MM.1S (cell line): ENCODE data around the gene CMTM3.

Experiments used
- DNase-seq: peaks from one replicate; pipeline ENCODE4 v3.0.0-alpha.2; 2015
- H2AFZ ChIP-seq: fragments of 300-600 bp; sonication (generic); 2 replicates; pipeline ENCODE4 v1.6.0; 2016; ENCODE audit warnings: antibody characterized with exemption, low read length
- H3F3A ChIP-seq: fragments of 300-600 bp; sonication (generic); 2 replicates; pipeline ENCODE4 v1.6.1; 2016; ENCODE audit warnings: mild to moderate bottlenecking, antibody characterized with exemption, low read length, moderate library complexity, mixed read lengths; ENCODE audit not compliant: insufficient read depth
- H3K27ac ChIP-seq: fragments of 300-600 bp; sonication (generic); 2 replicates; pipeline ENCODE4 v1.5.1; 2016; ENCODE audit warnings: mild to moderate bottlenecking, low read length
- H3K27me3 ChIP-seq: fragments of 300-600 bp; sonication (generic); replicated peaks from 2 replicates; pipeline ENCODE4 v1.6.0; 2016; ENCODE audit warnings: low read length; ENCODE audit not compliant: insufficient read depth
- H3K36me3 ChIP-seq: fragments of 300-600 bp; sonication (generic); replicated peaks from 2 replicates; pipeline ENCODE4 v1.6.1; 2016; ENCODE audit warnings: mild to moderate bottlenecking, low read length, mixed read lengths; ENCODE audit not compliant: insufficient read depth
- H3K4me1 ChIP-seq: fragments of 300-600 bp; sonication (generic); 2 replicates; pipeline ENCODE4 v1.6.1; 2016; ENCODE audit warnings: low read length, mixed read lengths
- H3K4me2 ChIP-seq: fragments of 300-600 bp; sonication (generic); 2 replicates; pipeline ENCODE4 v1.6.0; 2016; ENCODE audit warnings: low read depth, low read length
- H3K4me3 ChIP-seq: fragments of 300-600 bp; sonication (generic); 2 replicates; pipeline ENCODE4 v1.5.1; 2016; ENCODE audit warnings: low read length, mixed read lengths
- H3K79me2 ChIP-seq: fragments of 300-600 bp; sonication (generic); 2 replicates; pipeline ENCODE4 v1.6.1; 2016; ENCODE audit warnings: mixed run types, low read length, mixed read lengths
- H3K9ac ChIP-seq: fragments of 300-600 bp; sonication (generic); 2 replicates; pipeline ENCODE4 v1.6.1; 2016; ENCODE audit warnings: low read length, mixed read lengths
- H3K9me2 ChIP-seq: fragments of 300-600 bp; sonication (generic); replicated peaks from 2 replicates; pipeline ENCODE4 v1.6.1; 2016; ENCODE audit warnings: mild to moderate bottlenecking, low read length, mixed read lengths; ENCODE audit not compliant: insufficient read depth
- H3K9me3 ChIP-seq: fragments of 300-600 bp; sonication (generic); replicated peaks from 2 replicates; pipeline ENCODE4 v1.6.1; 2016; ENCODE audit warnings: mild to moderate bottlenecking, low read length, mixed read lengths; ENCODE audit not compliant: insufficient read depth
- H4K20me1 ChIP-seq: fragments of 300-600 bp; sonication (generic); 2 replicates; pipeline ENCODE4 v1.6.1; 2016; ENCODE audit warnings: mild to moderate bottlenecking, low read length, moderate library complexity, mixed read lengths; ENCODE audit not compliant: insufficient read depth
- CTCF ChIP-seq: fragments of 300-600 bp; sonication (generic); IDR thresholded peaks from 2 replicates; pipeline ENCODE4 v1.5.1; 2016; ENCODE audit warnings: antibody characterized with exemption, low read length, mixed read lengths
- EZH2 ChIP-seq: fragments of 300-600 bp; sonication (generic); optimal IDR thresholded peaks from 2 replicates; pipeline ENCODE3; 2017; ENCODE audit warnings: low read depth, mild to moderate bottlenecking, antibody characterized with exemption, low read length, mixed read lengths
- EZH2phosphoT487 ChIP-seq: fragments of 300-600 bp; sonication (generic); IDR thresholded peaks from 2 replicates; pipeline ENCODE4 v1.6.1; 2018; ENCODE audit warnings: antibody characterized with exemption, low read length

Gene CMTM3

GRCh38 chr16:66604376-66605176 is at the start of gene CMTM3:
CMTM3 (plus strand) TSS chr16:66604704; CDS start chr16:66604806, 102 bp downstream.
- Histone ChIP-seq H3K79me2 (no peaks in the 10 kb centered on the region), H2AFZ (no peak within 1 kb of the TSS), H4K20me1 (no peaks in the 10 kb centered on the region), H3K27ac (no peak within 1 kb of the TSS), H3K9me2 (no peaks in the 10 kb centered on the region), H3K4me2 (peak within 1 kb of the TSS; percentile 60; the same call in 1 of the 2 replicates), H3K27me3 (no peaks in the 10 kb centered on the region), H3F3A (0 out of 2 replicates have a peak, but pooled peaks cover 4% of the 10 kb centered on the region), H3K4me1 (peaks cover 6% of the 10 kb centered on the region), H3K9ac (no peak within 1 kb of the TSS), H3K4me3 (peak within 1 kb of the TSS; percentile 44; the same call in 1 of the 2 replicates), H3K36me3 (no peaks in the 10 kb centered on the region), H3K9me3 (no peaks in the 10 kb centered on the region)
- TF ChIP-seq EZH2 (no peak), CTCF (peak; percentile 46), EZH2phosphoT487 (no peak)
- peak; percentile 29 for DNase-seq

GRCh38 chr16:66560107-66560506 is 44.4 kb upstream of the CMTM3 start:
- Histone ChIP-seq H3K4me2 (no peak overlapping the region), H3F3A (no peaks in the 10 kb centered on the region; the same call in 1 of the 2 replicates), H3K27ac (no peak overlapping the region), H3K9me3 (no peaks in the 10 kb centered on the region), H4K20me1 (peaks cover 10% of the 10 kb centered on the region; the same call in 1 of the 2 replicates), H3K9me2 (no peaks in the 10 kb centered on the region), H3K79me2 (peaks cover 97% of the 10 kb centered on the region), H3K4me3 (no peak overlapping the region), H3K36me3 (peaks cover 25% of the 10 kb centered on the region), H2AFZ (no peak overlapping the region), H3K9ac (no peak overlapping the region), H3K4me1 (peaks cover 17% of the 10 kb centered on the region), H3K27me3 (no peaks in the 10 kb centered on the region)
- TF ChIP-seq EZH2 (no peak), CTCF (no peak), EZH2phosphoT487 (no peak)
- no peak for DNase-seq

- H3K4me1 ChIP-seq, result peaks cover 4% of the 10 kb centered on the region; the same call in 1 of the 2 replicates
- H3K9me3 ChIP-seq, result no peaks in the 10 kb centered on the region
- H3K4me2 ChIP-seq, result no peak overlapping the region
- H3K27ac ChIP-seq, result no peak overlapping the region
- TF ChIP-seq EZH2, result no peak
- no peak for TF ChIP-seq CTCF
- no peak for TF ChIP-seq EZH2phosphoT487
- no peak overlapping the region for H3K4me3 ChIP-seq
- DNase-seq, result no peak
- no peaks in the 10 kb centered on the region for H3F3A ChIP-seq
- H3K36me3 ChIP-seq, result peaks cover 27% of the 10 kb centered on the region
- H4K20me1 ChIP-seq, result peaks cover 10% of the 10 kb centered on the region; the same call in 1 of the 2 replicates
- no peak overlapping the region for H2AFZ ChIP-seq
- H3K9me2 ChIP-seq, result no peaks in the 10 kb centered on the region
- H3K79me2 ChIP-seq, result peaks cover 95% of the 10 kb centered on the region
- H3K27me3 ChIP-seq, result no peaks in the 10 kb centered on the region
- H3K9ac ChIP-seq, result no peak overlapping the region
Measured at GRCh38 chr16:66561381-66562080, 43.0 kb upstream of the CMTM3 start.
